MM.1S (cell line): Measurements from ENCODE around the gene SYT2.

Source experiments
- DNase-seq: peaks from one replicate; pipeline ENCODE4 v3.0.0-alpha.2; 2015
- H2AFZ ChIP-seq: fragments of 300-600 bp; sonication (generic); 2 replicates; pipeline ENCODE4 v1.6.0; 2016; ENCODE audit warnings: antibody characterized with exemption, low read length
- H3F3A ChIP-seq: fragments of 300-600 bp; sonication (generic); 2 replicates; pipeline ENCODE4 v1.6.1; 2016; ENCODE audit warnings: mild to moderate bottlenecking, antibody characterized with exemption, low read length, moderate library complexity, mixed read lengths; ENCODE audit not compliant: insufficient read depth
- H3K27ac ChIP-seq: fragments of 300-600 bp; sonication (generic); 2 replicates; pipeline ENCODE4 v1.5.1; 2016; ENCODE audit warnings: mild to moderate bottlenecking, low read length
- H3K27me3 ChIP-seq: fragments of 300-600 bp; sonication (generic); replicated peaks from 2 replicates; pipeline ENCODE4 v1.6.0; 2016; ENCODE audit warnings: low read length; ENCODE audit not compliant: insufficient read depth
- H3K36me3 ChIP-seq: fragments of 300-600 bp; sonication (generic); replicated peaks from 2 replicates; pipeline ENCODE4 v1.6.1; 2016; ENCODE audit warnings: mild to moderate bottlenecking, low read length, mixed read lengths; ENCODE audit not compliant: insufficient read depth
- H3K4me1 ChIP-seq: fragments of 300-600 bp; sonication (generic); 2 replicates; pipeline ENCODE4 v1.6.1; 2016; ENCODE audit warnings: low read length, mixed read lengths
- H3K4me2 ChIP-seq: fragments of 300-600 bp; sonication (generic); 2 replicates; pipeline ENCODE4 v1.6.0; 2016; ENCODE audit warnings: low read depth, low read length
- H3K4me3 ChIP-seq: fragments of 300-600 bp; sonication (generic); 2 replicates; pipeline ENCODE4 v1.5.1; 2016; ENCODE audit warnings: low read length, mixed read lengths
- H3K79me2 ChIP-seq: fragments of 300-600 bp; sonication (generic); 2 replicates; pipeline ENCODE4 v1.6.1; 2016; ENCODE audit warnings: mixed run types, low read length, mixed read lengths
- H3K9ac ChIP-seq: fragments of 300-600 bp; sonication (generic); 2 replicates; pipeline ENCODE4 v1.6.1; 2016; ENCODE audit warnings: low read length, mixed read lengths
- H3K9me2 ChIP-seq: fragments of 300-600 bp; sonication (generic); replicated peaks from 2 replicates; pipeline ENCODE4 v1.6.1; 2016; ENCODE audit warnings: mild to moderate bottlenecking, low read length, mixed read lengths; ENCODE audit not compliant: insufficient read depth
- H3K9me3 ChIP-seq: fragments of 300-600 bp; sonication (generic); replicated peaks from 2 replicates; pipeline ENCODE4 v1.6.1; 2016; ENCODE audit warnings: mild to moderate bottlenecking, low read length, mixed read lengths; ENCODE audit not compliant: insufficient read depth
- H4K20me1 ChIP-seq: fragments of 300-600 bp; sonication (generic); 2 replicates; pipeline ENCODE4 v1.6.1; 2016; ENCODE audit warnings: mild to moderate bottlenecking, low read length, moderate library complexity, mixed read lengths; ENCODE audit not compliant: insufficient read depth
- EZH2 ChIP-seq: fragments of 300-600 bp; sonication (generic); optimal IDR thresholded peaks from 2 replicates; pipeline ENCODE3; 2017; ENCODE audit warnings: low read depth, mild to moderate bottlenecking, antibody characterized with exemption, low read length, mixed read lengths
- EZH2phosphoT487 ChIP-seq: fragments of 300-600 bp; sonication (generic); IDR thresholded peaks from 2 replicates; pipeline ENCODE4 v1.6.1; 2018; ENCODE audit warnings: antibody characterized with exemption, low read length
- TF ChIP-seq, protein P1 (sequence below): fragments of 300-600 bp; sonication (generic); IDR thresholded peaks from 2 replicates; pipeline ENCODE4 v1.5.1; 2016; ENCODE audit warnings: antibody characterized with exemption, low read length, mixed read lengths

SYT2 gene

DNA sequence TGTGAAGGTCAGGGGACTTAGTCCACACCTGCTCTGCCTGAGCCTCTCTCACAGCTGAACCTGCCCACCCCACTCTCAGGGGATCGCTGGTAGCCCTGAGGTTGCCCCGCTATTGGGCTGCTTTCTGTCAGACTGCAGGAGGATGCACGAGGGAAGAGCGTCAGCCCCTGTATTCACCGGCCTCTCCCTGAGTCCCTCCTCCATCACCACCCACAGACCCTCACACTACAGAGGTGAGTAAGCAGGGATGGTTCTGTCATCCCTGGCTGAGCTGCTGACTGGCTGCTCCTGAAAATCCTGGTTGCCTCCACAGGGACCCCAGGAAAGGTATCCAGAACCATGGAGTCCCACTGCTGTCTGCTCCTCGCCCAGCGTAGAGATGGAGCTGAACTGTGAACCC, 118.7 kb downstream of the SYT2 start:
- H3K36me3 ChIP-seq = no peaks in the 10 kb centered on the region
- H3K4me2 ChIP-seq = no peak overlapping the region
- H3K4me3 ChIP-seq = no peak overlapping the region
- H3K27ac ChIP-seq = no peak overlapping the region
- H3K9ac ChIP-seq = no peak overlapping the region
- H3K4me1 ChIP-seq = no peaks in the 10 kb centered on the region
- H4K20me1 ChIP-seq = no peaks in the 10 kb centered on the region
- no peaks in the 10 kb centered on the region for H3F3A ChIP-seq
- H2AFZ ChIP-seq = no peak overlapping the region
- TF ChIP-seq EZH2 (no peak), EZH2phosphoT487 (no peak)
- TF ChIP-seq, protein P1, sequence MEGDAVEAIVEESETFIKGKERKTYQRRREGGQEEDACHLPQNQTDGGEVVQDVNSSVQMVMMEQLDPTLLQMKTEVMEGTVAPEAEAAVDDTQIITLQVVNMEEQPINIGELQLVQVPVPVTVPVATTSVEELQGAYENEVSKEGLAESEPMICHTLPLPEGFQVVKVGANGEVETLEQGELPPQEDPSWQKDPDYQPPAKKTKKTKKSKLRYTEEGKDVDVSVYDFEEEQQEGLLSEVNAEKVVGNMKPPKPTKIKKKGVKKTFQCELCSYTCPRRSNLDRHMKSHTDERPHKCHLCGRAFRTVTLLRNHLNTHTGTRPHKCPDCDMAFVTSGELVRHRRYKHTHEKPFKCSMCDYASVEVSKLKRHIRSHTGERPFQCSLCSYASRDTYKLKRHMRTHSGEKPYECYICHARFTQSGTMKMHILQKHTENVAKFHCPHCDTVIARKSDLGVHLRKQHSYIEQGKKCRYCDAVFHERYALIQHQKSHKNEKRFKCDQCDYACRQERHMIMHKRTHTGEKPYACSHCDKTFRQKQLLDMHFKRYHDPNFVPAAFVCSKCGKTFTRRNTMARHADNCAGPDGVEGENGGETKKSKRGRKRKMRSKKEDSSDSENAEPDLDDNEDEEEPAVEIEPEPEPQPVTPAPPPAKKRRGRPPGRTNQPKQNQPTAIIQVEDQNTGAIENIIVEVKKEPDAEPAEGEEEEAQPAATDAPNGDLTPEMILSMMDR = no peak
- no peak for DNase-seq
- no peaks in the 10 kb centered on the region for H3K27me3 ChIP-seq
- H3K9me2 ChIP-seq = no peaks in the 10 kb centered on the region
- no peaks in the 10 kb centered on the region for H3K79me2 ChIP-seq
- H3K9me3 ChIP-seq = no peaks in the 10 kb centered on the region

DNA sequence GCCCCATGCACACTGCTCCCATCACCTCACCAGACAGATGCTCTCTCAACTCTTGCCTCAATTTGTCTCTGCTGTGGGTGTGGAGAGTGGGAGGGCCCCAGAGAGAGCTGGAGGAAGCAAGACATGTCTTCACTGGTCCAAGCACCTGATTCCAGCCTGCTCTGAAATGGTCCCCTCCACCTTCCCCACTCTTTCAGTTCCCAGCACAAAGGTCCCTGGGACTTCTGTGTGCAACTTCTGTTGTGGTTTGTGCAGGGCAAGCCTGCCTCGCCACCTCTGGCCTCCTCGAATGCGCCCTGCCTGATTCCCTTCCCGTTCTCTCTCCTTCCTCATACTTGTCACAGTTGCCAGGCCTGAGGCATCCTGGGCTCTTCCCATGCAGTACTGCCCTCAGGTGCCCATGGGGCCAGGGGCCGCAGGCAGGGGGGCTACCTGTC, 119.3 kb downstream of the SYT2 start:
- Histone ChIP-seq H3K4me3 (no peak overlapping the region), H3K4me2 (no peak overlapping the region), H3K4me1 (no peaks in the 10 kb centered on the region), H3K27ac (no peak overlapping the region), H3K9me2 (no peaks in the 10 kb centered on the region), H3K27me3 (no peaks in the 10 kb centered on the region), H4K20me1 (no peaks in the 10 kb centered on the region), H3K36me3 (no peaks in the 10 kb centered on the region), H3K9me3 (no peaks in the 10 kb centered on the region), H3K9ac (no peak overlapping the region), H3K79me2 (no peaks in the 10 kb centered on the region), H3F3A (no peaks in the 10 kb centered on the region), H2AFZ (no peak overlapping the region)
- no peak for DNase-seq
- TF ChIP-seq EZH2phosphoT487 = no peak
- TF ChIP-seq EZH2 = no peak
- TF ChIP-seq, protein P1 = no peak

DNA sequence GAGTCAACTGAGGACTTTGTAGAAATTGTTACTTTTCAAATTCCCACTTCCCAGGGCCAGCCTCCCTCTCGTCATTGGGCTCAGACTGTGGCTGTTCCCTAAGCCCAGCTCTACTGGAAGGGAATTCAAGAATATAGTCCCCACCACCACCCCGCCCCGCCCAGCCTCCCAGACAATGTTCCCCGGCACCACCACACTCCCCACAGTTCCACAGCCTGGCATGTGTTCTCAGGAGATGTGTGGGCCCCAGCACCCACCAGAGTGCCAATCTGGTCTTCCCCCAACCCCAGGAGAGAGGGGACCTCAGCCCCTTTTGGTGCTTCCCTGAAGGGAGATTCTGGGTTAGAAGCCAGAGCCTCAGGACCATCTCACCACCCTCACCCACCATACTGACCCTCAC, 120.1 kb downstream of the SYT2 start:
- no peaks in the 10 kb centered on the region for H3K27me3 ChIP-seq
- no peak overlapping the region for H3K27ac ChIP-seq
- no peak for TF ChIP-seq EZH2phosphoT487
- TF ChIP-seq EZH2 = no peak
- TF ChIP-seq, protein P1 = no peak
- H3K9ac ChIP-seq = no peak overlapping the region
- H2AFZ ChIP-seq = no peak overlapping the region
- no peaks in the 10 kb centered on the region for H3K4me1 ChIP-seq
- no peaks in the 10 kb centered on the region for H3K36me3 ChIP-seq
- H3K9me2 ChIP-seq = no peaks in the 10 kb centered on the region
- no peaks in the 10 kb centered on the region for H3F3A ChIP-seq
- H3K4me3 ChIP-seq = no peak overlapping the region
- H4K20me1 ChIP-seq = no peaks in the 10 kb centered on the region
- no peaks in the 10 kb centered on the region for H3K9me3 ChIP-seq
- no peak for DNase-seq
- H3K4me2 ChIP-seq = no peak overlapping the region
- H3K79me2 ChIP-seq = no peaks in the 10 kb centered on the region
